NCI-H146 treated with DMSO at 0.1 percent for 48 hours (cell line): ENCODE data around the gene GPR17.

ENCODE experiments used
- DNase-seq: peaks from one replicate; lab custom pipeline; 2025; ENCODE audit not compliant: unreplicated experiment; lab: John Stamatoyannopoulos, UW

GPR17 gene

GRCh38 chr2:127641133-127641532, 4.8 kb upstream of the GPR17 start:
- no peak for DNase-seq

- DNase-seq = no peak
Observed at GRCh38 chr2:127641846-127642507, 4.0 kb upstream of the GPR17 start.

GRCh38 chr2:127642706-127643438, 3.1 kb upstream of the GPR17 start:
- no peak for DNase-seq

- no peak for DNase-seq
Observed at GRCh38 chr2:127643439-127644065, 2.4 kb upstream of the GPR17 start.

- no peak for DNase-seq
Observed at GRCh38 chr2:127644066-127645025, 1.6 kb upstream of the GPR17 start.

GRCh38 chr2:127645026-127645394, 943 bp upstream of the GPR17 start:
- DNase-seq = no peak

- DNase-seq = no peak
Observed at GRCh38 chr2:127646487-127647241, 711 bp downstream of the GPR17 start.

GRCh38 chr2:127647242-127648190, 1.6 kb downstream of the GPR17 start:
- DNase-seq = no peak

- no peak for DNase-seq
Observed at GRCh38 chr2:127648321-127648720, 2.4 kb downstream of the GPR17 start.

GRCh38 chr2:127649100-127649611, 3.2 kb downstream of the GPR17 start:
- no peak for DNase-seq

GRCh38 chr2:127649684-127650040, 3.7 kb downstream of the GPR17 start:
- DNase-seq = peak; percentile 47

- no peak for DNase-seq
Observed at GRCh38 chr2:127650041-127650784, 4.3 kb downstream of the GPR17 start.

- no peak for DNase-seq
Observed at GRCh38 chr2:127650785-127651380, 4.9 kb downstream of the GPR17 start.

- no peak for DNase-seq
Observed at GRCh38 chr2:127651381-127651809, 5.4 kb downstream of the GPR17 start.

GRCh38 chr2:127651971-127652550, 6.1 kb downstream of the GPR17 start:
- DNase-seq = no peak

- no peak for DNase-seq
Observed at GRCh38 chr2:127652786-127653357, 6.9 kb downstream of the GPR17 start.

- no peak for DNase-seq
Observed at GRCh38 chr2:127653421-127654083, 7.6 kb downstream of the GPR17 start.
